Measurements from ENCODE around the gene LRRK2.
"Not testable (repeated sequence)": the region's sequence is repeated elsewhere in the genome, so short reads cannot be mapped to it uniquely, and the experiment has no call there.

LRRK2 gene

DNA sequence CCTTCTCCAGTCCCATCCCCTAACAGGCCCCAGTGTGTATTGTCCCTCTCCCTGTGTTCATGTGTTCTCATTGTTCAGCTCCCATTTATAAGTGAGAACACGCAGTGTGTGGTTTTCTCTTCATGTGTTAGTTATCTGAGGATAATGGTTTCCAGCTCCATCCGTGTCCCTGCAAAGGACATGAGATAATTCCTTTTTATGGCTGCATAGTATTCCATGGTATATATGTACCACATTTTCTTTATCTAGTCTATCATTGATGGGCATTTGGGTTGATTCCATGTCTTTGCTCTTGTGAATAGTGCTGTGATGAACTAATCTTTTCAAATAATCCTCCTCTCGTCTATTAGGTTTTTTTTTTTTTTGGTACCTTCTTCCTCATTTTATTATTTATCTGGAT lies 25.9 kb downstream of the LRRK2 start:
- not testable (repeated sequence) for DNase-seq

- no peak for DNase-seq
Measured at GRCh38 chr12:40253936-40254335, 29.1 kb downstream of the LRRK2 start.

DNA sequence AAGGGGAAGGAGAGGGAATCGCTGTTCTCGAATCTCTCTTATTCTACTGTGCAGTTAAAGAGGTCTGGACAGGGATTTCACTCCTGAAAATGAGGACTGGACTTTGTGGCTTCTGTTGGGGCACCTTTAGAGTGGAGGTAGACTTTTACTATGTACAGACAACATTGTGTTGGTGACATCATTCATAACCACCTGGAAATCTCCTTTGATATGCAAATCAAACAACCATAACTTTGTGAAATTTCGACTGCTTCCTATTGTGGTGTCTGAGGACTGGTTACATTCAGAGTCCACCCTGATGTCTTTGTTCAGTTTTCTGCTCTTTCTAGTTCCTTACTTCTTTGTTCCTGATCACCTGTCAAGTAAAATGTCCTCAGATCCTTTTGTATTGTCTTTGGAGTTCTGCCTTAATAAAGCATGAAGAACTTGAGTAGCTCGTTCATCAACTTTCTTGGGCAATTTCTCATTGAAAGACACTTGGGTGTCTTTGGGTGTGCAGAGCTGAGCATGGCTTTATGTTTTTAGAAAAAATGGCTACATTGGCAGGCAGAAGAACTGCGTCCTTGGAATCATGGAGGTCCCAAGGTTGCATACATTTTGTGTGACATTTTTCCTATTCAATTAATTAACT lies 29.8 kb downstream of the LRRK2 start:
- DNase-seq: peak in 1 of 2 experiments; percentile 7

DNA sequence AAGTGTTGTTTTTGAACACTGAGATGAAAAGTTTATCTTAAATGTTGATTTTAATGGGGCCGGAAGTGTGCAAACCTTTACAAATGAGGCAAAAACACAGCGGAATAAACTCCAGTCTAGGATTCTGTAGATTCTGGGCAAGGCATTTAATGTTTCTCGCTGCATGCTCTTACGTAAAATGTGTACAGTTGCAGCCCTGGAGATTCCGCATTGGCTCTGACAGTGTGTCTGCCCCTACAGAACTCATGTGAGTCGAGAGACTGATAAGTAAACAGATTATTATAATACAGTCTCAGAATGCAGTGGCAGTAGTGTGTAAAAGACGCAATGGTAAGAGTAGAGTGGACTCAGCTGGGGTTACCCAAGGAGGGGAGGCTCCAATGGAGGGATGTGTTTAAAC lies 33.6 kb downstream of the LRRK2 start:
- DNase-seq: no peak

DNA sequence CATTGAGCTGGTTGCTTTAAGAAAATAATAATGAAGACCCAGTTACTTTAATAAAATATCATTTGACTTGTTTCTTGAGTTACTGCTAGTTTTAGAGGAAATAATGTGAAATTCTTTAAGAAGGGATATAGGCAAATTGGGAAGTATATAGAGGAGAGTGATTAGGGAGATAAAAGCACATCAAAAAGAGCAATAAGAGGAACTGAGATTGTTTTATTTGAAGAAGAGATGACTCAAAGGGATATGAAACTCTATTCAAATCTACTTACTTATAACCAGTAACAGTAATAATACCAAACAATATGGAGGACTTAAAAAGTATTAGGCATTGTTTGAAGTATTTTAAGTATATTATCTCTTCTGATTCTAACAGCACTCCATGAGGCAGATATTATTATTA lies 37.1 kb downstream of the LRRK2 start:
- DNase-seq: no peak

DNA sequence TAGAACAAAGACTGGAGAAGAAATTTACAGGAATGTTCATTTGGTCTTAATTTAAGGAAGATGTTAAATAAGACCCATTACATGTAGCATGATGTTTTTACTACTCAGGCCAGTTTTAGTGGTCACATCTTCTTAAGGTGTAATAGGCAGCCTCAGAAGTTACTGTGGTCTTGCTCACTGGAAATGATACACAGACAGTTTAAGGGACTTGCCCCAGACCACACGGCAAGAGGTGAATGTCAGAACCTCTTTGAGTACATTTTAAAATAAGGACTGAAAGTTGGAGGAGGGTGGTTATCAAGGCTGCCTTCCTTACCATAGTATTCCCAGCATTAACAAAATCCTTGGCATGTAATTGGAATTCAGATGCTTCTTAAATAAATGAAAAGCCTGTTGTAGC lies 37.9 kb downstream of the LRRK2 start:
- no peak for DNase-seq

DNA sequence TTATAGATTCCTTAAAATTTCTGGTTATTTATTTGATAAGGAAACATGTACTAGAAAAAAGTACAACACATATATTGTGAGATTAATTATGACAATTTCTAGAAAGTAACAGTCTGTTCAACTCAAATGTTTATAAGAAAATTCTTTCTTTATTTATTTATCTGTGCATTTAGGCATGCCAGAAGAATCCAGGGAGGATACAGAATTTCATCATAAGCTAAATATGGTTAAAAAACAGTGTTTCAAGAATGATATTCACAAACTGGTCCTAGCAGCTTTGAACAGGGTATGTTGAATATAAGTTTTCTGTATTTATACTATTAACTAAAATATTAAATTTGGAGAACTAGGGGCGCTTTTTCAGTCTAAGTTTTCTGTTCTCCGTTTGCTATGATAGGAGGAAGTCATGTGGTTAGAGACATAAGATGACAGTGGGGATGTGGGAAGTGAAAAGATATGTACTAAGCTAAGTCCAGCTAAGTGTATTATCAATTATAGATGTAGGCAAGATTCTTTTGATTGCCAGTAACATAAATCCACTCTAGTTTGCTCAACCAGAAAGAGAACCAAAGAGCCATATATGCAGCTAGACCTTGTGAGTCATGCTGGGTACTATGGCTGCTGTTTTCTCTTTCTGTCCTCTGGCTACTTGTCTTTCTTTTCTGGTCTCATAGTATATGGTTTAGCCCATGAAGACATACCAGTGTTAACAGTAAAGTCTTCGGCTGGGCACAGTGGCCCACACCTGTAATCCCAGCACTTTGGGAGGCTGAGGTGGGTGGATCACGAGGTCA lies 39.0 kb downstream of the LRRK2 start:
- DNase-seq: no peak

GRCh38 chr12:40271981-40272664 lies 47.3 kb downstream of the LRRK2 start:
- no peak for DNase-seq

- DNase-seq: no peak
Measured at GRCh38 chr12:40281791-40282364, 57.1 kb downstream of the LRRK2 start.

GRCh38 chr12:40286583-40286982 lies 61.8 kb downstream of the LRRK2 start:
- no peak for DNase-seq

- no peak for DNase-seq
Measured at GRCh38 chr12:40287369-40287975, 62.7 kb downstream of the LRRK2 start.

GRCh38 chr12:40292788-40293429 lies 68.1 kb downstream of the LRRK2 start:
- DNase-seq: no peak

DNA sequence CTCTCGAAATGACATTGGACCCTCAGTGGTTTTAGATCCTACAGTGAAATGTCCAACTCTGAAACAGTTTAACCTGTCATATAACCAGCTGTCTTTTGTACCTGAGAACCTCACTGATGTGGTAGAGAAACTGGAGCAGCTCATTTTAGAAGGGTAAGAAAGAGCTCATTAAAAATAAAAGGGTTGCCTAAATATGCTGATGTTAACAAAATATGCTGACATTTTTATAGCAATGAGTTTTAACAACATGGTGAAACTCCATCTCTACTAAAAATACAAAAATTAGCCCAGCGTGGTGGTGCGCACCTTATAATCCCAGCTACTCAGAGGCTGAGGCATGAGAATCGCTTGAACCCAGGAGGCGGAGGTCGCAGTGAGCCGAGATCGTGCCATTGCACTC lies 73.5 kb downstream of the LRRK2 start:
- DNase-seq: no peak

- DNase-seq: no peak
Measured at GRCh38 chr12:40300490-40300889, 75.7 kb downstream of the LRRK2 start.

- DNase-seq: no peak
Measured at GRCh38 chr12:40309001-40309400, 84.2 kb downstream of the LRRK2 start.

DNA sequence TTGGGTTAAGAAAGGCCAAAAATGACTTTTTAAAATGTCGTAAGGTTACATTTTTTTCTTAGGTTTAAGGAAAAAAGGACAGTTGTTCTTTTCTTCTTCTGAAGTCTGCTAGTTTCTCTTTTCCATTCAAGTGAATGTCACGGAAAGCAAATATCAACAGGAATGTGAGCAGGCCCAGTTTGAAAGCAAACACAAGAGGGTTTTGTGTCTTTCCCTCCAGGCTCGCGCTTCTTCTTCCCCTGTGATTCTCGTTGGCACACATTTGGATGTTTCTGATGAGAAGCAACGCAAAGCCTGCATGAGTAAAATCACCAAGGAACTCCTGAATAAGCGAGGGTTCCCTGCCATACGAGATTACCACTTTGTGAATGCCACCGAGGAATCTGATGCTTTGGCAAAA lies 85.4 kb downstream of the LRRK2 start:
- no peak for DNase-seq

- no peak for DNase-seq
Measured at GRCh38 chr12:40312196-40312595, 87.4 kb downstream of the LRRK2 start.

- DNase-seq: peak in 1 of 2 experiments; percentile 25
Measured at GRCh38 chr12:40312982-40313576, 88.3 kb downstream of the LRRK2 start.

GRCh38 chr12:40313928-40314327 lies 89.1 kb downstream of the LRRK2 start:
- no peak for DNase-seq

DNA sequence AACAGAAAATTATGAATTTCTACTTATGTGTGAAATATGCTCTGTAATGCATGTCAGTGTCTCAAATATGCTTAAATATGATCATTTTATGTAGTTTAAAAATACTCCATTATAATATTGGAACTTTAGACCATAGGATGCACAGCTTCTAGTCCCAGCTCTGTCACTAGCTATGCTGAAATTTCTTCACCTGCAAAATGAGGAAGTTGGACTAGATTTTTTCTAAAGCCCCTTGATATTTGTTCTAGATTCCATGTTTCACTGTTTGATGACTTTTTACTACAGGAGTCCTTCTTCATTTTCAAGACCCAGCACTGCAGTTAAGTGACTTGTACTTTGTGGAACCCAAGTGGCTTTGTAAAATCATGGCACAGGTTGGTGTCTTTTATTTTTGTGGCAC lies 90.1 kb downstream of the LRRK2 start:
- DNase-seq: no peak

GRCh38 chr12:40315375-40315774 lies 90.6 kb downstream of the LRRK2 start:
- DNase-seq: no peak

DNA sequence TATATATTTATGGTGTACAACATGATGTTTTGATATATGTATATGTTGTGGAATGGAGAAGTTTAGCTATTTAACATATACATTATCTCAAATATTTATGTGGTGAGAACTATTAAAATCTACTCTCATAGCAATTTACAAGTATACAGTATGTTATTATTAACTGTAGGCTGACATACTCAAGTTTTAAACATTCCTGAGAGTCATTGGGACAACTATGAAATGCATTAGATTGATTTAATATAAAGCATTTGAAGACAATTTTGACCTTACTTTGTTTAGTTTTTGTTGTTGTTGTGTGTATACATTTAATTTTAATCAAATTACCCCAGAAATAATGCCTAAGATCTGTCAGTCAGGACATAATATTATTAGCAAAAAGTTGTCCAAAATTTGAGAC lies 99.5 kb downstream of the LRRK2 start:
- DNase-seq: no peak
